ENCODE measurements around the gene IKBKE.

DNA sequence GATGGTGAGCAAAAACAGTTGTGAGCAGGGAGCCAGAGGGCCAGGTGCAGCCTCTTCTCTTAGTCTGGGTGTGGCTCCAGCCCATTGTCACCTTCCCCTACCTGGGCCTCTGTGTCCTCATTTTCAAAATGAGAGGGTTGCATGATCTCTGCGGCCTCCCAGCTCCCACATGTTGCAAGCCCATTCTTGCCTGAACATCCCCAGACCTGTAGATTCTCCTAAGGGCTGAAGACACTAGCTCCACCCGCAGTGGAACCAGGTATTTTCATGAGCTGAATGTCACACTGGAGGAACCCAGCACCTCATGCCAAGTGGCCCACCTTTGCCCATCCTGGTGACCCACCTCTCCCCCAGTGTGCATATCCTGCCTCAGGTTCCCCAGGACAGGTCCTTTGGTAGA, 12.3 kb downstream of the IKBKE start:
- TF ChIP-seq POU2F2 (IDR thresholded peaks at IDR 0.05; ENCODE audit: borderline replicate concordance, low read depth, low read length) (no peak), PAX8 (IDR thresholded peaks at IDR 0.05) (no peak), POLR2AphosphoS2 (IDR thresholded peaks at IDR 0.05; ENCODE audit: low read depth, low read length) (no peak), MTA2 (IDR thresholded peaks at IDR 0.05; ENCODE audit: low read depth) (no peak), CBFB (IDR thresholded peaks at IDR 0.05; ENCODE audit: low read depth) (no peak), ZNF24 (IDR thresholded peaks at IDR 0.05) (no peak), POLR2A (IDR thresholded peaks at IDR 0.05; ENCODE audit: low read depth, low read length) (no peak)
- TF ChIP-seq, protein P1, sequence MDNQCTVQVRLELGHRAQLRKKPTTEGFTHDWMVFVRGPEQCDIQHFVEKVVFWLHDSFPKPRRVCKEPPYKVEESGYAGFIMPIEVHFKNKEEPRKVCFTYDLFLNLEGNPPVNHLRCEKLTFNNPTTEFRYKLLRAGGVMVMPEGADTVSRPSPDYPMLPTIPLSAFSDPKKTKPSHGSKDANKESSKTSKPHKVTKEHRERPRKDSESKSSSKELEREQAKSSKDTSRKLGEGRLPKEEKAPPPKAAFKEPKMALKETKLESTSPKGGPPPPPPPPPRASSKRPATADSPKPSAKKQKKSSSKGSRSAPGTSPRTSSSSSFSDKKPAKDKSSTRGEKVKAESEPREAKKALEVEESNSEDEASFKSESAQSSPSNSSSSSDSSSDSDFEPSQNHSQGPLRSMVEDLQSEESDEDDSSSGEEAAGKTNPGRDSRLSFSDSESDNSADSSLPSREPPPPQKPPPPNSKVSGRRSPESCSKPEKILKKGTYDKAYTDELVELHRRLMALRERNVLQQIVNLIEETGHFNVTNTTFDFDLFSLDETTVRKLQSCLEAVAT (IDR thresholded peaks at IDR 0.05) = no peak
- TF ChIP-seq, protein P2, sequence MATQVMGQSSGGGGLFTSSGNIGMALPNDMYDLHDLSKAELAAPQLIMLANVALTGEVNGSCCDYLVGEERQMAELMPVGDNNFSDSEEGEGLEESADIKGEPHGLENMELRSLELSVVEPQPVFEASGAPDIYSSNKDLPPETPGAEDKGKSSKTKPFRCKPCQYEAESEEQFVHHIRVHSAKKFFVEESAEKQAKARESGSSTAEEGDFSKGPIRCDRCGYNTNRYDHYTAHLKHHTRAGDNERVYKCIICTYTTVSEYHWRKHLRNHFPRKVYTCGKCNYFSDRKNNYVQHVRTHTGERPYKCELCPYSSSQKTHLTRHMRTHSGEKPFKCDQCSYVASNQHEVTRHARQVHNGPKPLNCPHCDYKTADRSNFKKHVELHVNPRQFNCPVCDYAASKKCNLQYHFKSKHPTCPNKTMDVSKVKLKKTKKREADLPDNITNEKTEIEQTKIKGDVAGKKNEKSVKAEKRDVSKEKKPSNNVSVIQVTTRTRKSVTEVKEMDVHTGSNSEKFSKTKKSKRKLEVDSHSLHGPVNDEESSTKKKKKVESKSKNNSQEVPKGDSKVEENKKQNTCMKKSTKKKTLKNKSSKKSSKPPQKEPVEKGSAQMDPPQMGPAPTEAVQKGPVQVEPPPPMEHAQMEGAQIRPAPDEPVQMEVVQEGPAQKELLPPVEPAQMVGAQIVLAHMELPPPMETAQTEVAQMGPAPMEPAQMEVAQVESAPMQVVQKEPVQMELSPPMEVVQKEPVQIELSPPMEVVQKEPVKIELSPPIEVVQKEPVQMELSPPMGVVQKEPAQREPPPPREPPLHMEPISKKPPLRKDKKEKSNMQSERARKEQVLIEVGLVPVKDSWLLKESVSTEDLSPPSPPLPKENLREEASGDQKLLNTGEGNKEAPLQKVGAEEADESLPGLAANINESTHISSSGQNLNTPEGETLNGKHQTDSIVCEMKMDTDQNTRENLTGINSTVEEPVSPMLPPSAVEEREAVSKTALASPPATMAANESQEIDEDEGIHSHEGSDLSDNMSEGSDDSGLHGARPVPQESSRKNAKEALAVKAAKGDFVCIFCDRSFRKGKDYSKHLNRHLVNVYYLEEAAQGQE (IDR thresholded peaks at IDR 0.05; ENCODE audit: low read depth, low read length) = no peak

All from GM12878 (cell line).